ENCODE measurements around the gene DNAJC30.

DNA sequence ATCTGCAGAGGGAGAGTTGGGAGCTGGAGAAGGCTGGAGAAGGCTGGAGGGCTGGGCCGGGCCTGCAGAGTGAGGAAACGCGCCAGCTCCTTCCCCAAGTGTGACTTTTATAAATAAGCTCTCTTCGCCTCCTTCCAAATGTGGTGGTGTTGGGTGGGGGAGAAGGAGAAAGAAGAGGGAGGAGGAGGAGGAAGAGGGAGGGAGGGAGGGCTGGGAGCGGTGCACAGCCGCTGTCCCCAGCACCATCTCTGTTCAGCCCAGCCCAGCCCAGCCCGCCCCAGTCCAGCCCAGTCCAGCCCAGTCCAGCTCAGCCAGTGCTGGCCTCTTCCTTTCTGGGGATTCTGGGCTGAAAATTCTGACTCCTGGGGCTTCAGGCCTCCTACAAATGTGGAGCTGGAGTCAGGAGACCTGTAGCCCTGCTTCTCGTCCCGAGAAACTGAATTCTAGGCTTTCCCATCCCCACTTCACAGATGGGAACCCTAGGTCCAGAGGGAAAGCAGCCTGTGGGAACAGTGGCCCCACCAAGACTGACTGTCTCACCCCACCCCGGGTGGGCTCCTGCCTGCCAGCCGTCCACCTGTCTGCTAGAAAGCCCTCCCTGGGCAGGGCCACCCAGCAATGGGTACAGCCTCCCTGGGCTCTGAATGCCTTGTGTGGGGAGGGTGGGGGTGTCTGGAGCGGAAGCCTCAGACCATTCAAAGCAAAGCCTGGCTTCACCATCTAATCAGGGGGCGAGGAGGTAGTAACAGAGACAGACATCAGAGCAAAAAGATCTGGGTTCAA is 34.0 kb upstream of the DNAJC30 start:
- no peak for TF ChIP-seq POLR2A (IDR thresholded peaks at IDR 0.05)
- TF ChIP-seq, protein P1, sequence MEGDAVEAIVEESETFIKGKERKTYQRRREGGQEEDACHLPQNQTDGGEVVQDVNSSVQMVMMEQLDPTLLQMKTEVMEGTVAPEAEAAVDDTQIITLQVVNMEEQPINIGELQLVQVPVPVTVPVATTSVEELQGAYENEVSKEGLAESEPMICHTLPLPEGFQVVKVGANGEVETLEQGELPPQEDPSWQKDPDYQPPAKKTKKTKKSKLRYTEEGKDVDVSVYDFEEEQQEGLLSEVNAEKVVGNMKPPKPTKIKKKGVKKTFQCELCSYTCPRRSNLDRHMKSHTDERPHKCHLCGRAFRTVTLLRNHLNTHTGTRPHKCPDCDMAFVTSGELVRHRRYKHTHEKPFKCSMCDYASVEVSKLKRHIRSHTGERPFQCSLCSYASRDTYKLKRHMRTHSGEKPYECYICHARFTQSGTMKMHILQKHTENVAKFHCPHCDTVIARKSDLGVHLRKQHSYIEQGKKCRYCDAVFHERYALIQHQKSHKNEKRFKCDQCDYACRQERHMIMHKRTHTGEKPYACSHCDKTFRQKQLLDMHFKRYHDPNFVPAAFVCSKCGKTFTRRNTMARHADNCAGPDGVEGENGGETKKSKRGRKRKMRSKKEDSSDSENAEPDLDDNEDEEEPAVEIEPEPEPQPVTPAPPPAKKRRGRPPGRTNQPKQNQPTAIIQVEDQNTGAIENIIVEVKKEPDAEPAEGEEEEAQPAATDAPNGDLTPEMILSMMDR (IDR thresholded peaks at IDR 0.05): no peak

All from adrenal gland (tissue), 5 donors.